Liver (tissue), 3 donors: ENCODE measurements around the gene PLXNA2.

Experiments
- JUND ChIP-seq, 2 donors: IDR thresholded peaks; 2 replicates each; pipeline ENCODE4 v1.6.1; 2016; ENCODE audit warnings: antibody characterized with exemption in 2 of 2
- SP1 ChIP-seq: IDR thresholded peaks from 2 replicates; pipeline ENCODE4 v1.6.1; 2018; ENCODE audit warnings: antibody characterized with exemption, mild to moderate bottlenecking
- TF ChIP-seq, protein P1 (sequence below): fragments of 150-350 bp; IDR thresholded peaks from 2 replicates; pipeline ENCODE4 v1.5.1; 2017; ENCODE audit warnings: improper control_type of control experiment, low read depth, low read length; ENCODE audit not compliant: missing input control
- donor health status: healthy.
- donor health status: healthy.

DNA sequence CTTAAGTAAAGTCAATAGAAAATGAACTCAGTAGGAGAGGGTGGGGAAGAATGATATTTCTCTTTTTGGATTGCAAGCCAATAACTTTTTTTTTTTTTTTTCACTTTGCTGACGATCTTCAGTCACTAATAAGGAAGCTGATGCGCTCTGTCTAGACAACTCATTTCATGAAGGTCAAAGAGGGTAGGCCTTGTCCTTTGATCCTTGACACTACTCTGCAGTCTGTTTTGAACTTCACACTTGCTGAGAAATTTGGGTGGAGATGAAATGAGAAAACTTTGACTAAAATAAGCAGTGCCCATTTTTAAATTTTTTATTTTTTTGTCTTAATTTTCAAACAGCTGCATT is 20.9 kb upstream of the PLXNA2 start:
- TF ChIP-seq, protein P1, sequence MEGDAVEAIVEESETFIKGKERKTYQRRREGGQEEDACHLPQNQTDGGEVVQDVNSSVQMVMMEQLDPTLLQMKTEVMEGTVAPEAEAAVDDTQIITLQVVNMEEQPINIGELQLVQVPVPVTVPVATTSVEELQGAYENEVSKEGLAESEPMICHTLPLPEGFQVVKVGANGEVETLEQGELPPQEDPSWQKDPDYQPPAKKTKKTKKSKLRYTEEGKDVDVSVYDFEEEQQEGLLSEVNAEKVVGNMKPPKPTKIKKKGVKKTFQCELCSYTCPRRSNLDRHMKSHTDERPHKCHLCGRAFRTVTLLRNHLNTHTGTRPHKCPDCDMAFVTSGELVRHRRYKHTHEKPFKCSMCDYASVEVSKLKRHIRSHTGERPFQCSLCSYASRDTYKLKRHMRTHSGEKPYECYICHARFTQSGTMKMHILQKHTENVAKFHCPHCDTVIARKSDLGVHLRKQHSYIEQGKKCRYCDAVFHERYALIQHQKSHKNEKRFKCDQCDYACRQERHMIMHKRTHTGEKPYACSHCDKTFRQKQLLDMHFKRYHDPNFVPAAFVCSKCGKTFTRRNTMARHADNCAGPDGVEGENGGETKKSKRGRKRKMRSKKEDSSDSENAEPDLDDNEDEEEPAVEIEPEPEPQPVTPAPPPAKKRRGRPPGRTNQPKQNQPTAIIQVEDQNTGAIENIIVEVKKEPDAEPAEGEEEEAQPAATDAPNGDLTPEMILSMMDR: no peak
- no peak for TF ChIP-seq SP1
- TF ChIP-seq JUND (IDR thresholded peaks at IDR 0.05): no peak
